Tibial artery (tissue), 4 donors: ENCODE measurements around the gene LECT2.

Experiments
- DNase-seq, 2 donors: peaks; one replicate each; pipeline ENCODE4 v3.0.0-alpha.2; 2019
- H3K27ac ChIP-seq, 2 donors: fragments of 200-600 bp; sonication (generic) in 1 of 2; 1 replicate in 1 of 2; 2 replicates in 1 of 2; pipeline ENCODE4 v1.5.1; 2018 to 2019; ENCODE audit warnings: mild to moderate bottlenecking in 1 of 2
- H3K27me3 ChIP-seq, 2 donors: fragments of 200-600 bp; sonication (generic) in 1 of 2; one replicate each; pipeline versions ENCODE4 v1.5.1 to v1.6.0; 2016 to 2019
- H3K36me3 ChIP-seq, 3 donors: fragments of 200-600 bp; sonication (generic) in 2 of 3; one replicate each; pipeline ENCODE4 v1.5.1; 2016 to 2019; ENCODE audit warnings: mild to moderate bottlenecking in 2 of 3
- H3K4me1 ChIP-seq, 4 donors: fragments of 200-600 bp; sonication (generic) in 2 of 4; 1 replicate in 3 of 4; 2 replicates in 1 of 4; pipeline ENCODE4 v1.5.1; 2016 to 2019
- H3K4me3 ChIP-seq, 2 donors: fragments of 200-600 bp; sonication (generic) in 1 of 2; 1 replicate in 1 of 2; 2 replicates in 1 of 2; pipeline ENCODE4 v1.5.1; 2018 to 2019; ENCODE audit warnings: mild to moderate bottlenecking in 2 of 2
- H3K9me3 ChIP-seq, 3 donors: fragments of 200-600 bp; sonication (generic) in 1 of 3; one replicate each; pipeline ENCODE4 v1.5.1; 2016 to 2019
- CTCF ChIP-seq, 2 experiments: fragments of 200-600 bp in 1 of 2; fragments of 450-650 bp in 1 of 2; IDR thresholded peaks; one replicate each; pipeline ENCODE4 v1.5.1; 2017 to 2019; ENCODE audit warnings: antibody characterized with exemption in 2 of 2, mild to moderate bottlenecking in 1 of 2, moderate library complexity in 1 of 2
- intact Hi-C: fragments of 100-400 bp; cut with DNase I; formaldehyde crosslinking; loops from one replicate; pipeline ENCODE4 v1.15.0; 2023; ENCODE audit warnings: low total_unique reads

Gene LECT2

DNA sequence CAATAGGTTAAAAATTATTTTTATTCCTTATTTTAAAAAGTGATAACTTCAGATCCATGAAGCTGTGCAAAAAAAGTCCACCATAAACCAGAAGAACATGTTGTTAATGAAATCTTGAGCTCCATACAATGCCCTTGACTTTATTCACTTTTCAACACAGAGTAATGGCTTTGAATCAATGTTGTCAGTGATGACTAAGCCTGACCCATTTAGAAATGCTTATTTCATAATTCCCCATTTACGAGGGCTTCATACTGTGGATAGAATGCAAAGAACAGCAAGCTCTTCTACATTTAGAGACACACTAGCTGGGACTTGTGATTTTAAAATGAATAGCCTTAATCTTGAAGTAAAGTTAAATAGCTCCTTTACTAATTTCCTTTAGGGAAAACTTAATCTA lies 33.4 kb downstream of the LECT2 start:
- Histone ChIP-seq H3K9me3 (no peaks in the 10 kb centered on the region), H3K27me3 (peaks cover 0 to 23% of the 10 kb centered on the region in 2 donors), H3K27ac (no peak overlapping the region), H3K36me3 (no peaks in the 10 kb centered on the region), H3K4me3 (no peak overlapping the region), H3K4me1 (no peaks in the 10 kb centered on the region)
- DNase-seq: no peak
- TF ChIP-seq CTCF (IDR thresholded peaks at IDR 0.05): no peak
- intact Hi-C loops: no loop called here

DNA sequence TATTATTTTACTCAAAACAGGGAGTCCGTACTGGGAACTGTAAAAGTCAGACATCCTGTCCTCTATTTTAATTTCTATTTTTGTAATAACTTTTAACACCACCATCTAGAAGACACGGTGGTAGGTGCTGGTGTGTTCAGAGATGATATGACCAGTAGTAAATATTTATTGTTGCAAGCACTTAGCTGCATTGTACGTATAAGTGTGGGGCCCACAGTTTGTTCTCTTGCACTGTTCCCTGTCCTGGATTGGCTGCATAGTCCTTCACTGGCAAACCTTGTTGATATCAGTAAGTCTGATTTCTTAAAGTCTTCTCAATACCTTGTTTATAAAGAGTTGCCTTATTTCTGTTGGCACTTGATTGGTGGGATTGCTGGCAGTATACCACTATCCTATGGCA lies 34.6 kb downstream of the LECT2 start:
- peaks cover 0 to 19% of the 10 kb centered on the region in 2 donors for H3K27me3 ChIP-seq
- H3K4me1 ChIP-seq: no peaks in the 10 kb centered on the region
- no peak for DNase-seq
- no peaks in the 10 kb centered on the region for H3K9me3 ChIP-seq
- H3K27ac ChIP-seq: no peak overlapping the region
- no peak for TF ChIP-seq CTCF (IDR thresholded peaks at IDR 0.05)
- no peak overlapping the region for H3K4me3 ChIP-seq
- intact Hi-C loops: no loop called here
- no peaks in the 10 kb centered on the region for H3K36me3 ChIP-seq

DNA sequence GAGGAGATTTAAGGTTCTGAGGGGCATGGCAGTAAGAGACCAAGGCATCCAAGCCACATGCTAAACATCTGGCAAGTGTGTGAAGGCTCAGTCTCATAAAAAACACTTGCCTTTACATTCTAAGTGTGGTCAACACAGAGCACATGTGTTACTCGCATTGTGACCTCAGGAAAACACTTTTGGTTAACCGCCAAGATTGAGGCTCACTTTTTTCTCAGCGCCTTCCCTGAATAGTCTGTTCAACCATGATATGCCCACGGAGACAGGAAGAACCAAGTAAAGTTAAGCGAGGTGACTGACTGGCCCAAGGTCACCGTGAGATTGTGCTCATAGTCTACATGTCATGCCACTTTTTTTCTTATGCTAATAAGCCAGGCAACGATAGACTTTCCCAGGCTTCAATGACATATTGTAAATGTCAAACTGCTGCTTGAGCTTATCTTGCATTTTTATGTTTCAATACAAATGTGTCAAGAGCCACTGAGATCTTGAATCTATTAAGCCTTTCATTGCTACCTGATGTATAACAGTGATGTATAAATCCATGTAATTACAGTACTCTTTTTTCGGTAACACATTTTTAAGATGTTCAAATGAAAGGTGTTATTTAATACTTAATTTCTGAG lies 38.0 kb downstream of the LECT2 start:
- Histone ChIP-seq H3K9me3 (no peaks in the 10 kb centered on the region), H3K27me3 (peaks cover 0 to 15% of the 10 kb centered on the region in 2 donors), H3K36me3 (no peaks in the 10 kb centered on the region), H3K4me3 (no peak overlapping the region), H3K4me1 (no peaks in the 10 kb centered on the region), H3K27ac (no peak overlapping the region)
- no peak for TF ChIP-seq CTCF (IDR thresholded peaks at IDR 0.05)
- intact Hi-C loops: no loop called here
- no peak for DNase-seq

- no peak for TF ChIP-seq CTCF (IDR thresholded peaks at IDR 0.05)
- Histone ChIP-seq H3K27me3 (peaks cover 0 to 24% of the 10 kb centered on the region in 2 donors), H3K27ac (no peak overlapping the region), H3K4me1 (no peaks in the 10 kb centered on the region), H3K4me3 (no peak overlapping the region), H3K9me3 (no peaks in the 10 kb centered on the region), H3K36me3 (no peaks in the 10 kb centered on the region)
- intact Hi-C loops: no loop called here
- no peak for DNase-seq
These were observed 39.2 kb downstream of the LECT2 start for GRCh38 chr5:135915466-135916001.

- DNase-seq: no peak
- Histone ChIP-seq H3K4me3 (no peak overlapping the region), H3K9me3 (no peaks in the 10 kb centered on the region), H3K36me3 (no peaks in the 10 kb centered on the region), H3K27ac (no peak overlapping the region), H3K4me1 (no peaks in the 10 kb centered on the region), H3K27me3 (peaks cover 0 to 32% of the 10 kb centered on the region in 2 donors)
- TF ChIP-seq CTCF (IDR thresholded peaks at IDR 0.05): no peak
- intact Hi-C loops: no loop called here
These were observed 40.8 kb downstream of the LECT2 start for GRCh38 chr5:135913713-135914626.
